ENCODE measurements around the gene MBD3L3.
"Not testable (repeated sequence)": the region's sequence is repeated elsewhere in the genome, so short reads cannot be mapped to it uniquely, and the experiment has no call there.

The MBD3L3 gene

GRCh38 chr19:7059977-7060376 lies 1.5 kb upstream of the MBD3L3 start:
- DNase-seq, result not testable (repeated sequence)

GRCh38 chr19:7056371-7056770 lies 2.1 kb downstream of the MBD3L3 start:
- DNase-seq, result not testable (repeated sequence)

GRCh38 chr19:7055679-7056078 lies 2.8 kb downstream of the MBD3L3 start:
- not testable (repeated sequence) for DNase-seq

GRCh38 chr19:7054635-7055368 lies 3.7 kb downstream of the MBD3L3 start:
- DNase-seq, result not testable (repeated sequence)

- peak; percentile 4 for DNase-seq
Measured at GRCh38 chr19:7052896-7053295, 5.6 kb downstream of the MBD3L3 start.

- not testable (repeated sequence) for DNase-seq
Measured at GRCh38 chr19:7051421-7051820, 7.1 kb downstream of the MBD3L3 start.

- not testable (repeated sequence) for DNase-seq
Measured at GRCh38 chr19:7049021-7049420, 9.5 kb downstream of the MBD3L3 start, which contains the start of gene MBD3L2. Gene MBD3L2 (plus strand): TSS chr19:7049321. CDS start chr19:7049374, 53 bp downstream.

- DNase-seq, result not testable (repeated sequence)
Measured at GRCh38 chr19:7041563-7041962, 16.9 kb downstream of the MBD3L3 start.

GRCh38 chr19:7040079-7040478 lies 18.4 kb downstream of the MBD3L3 start, which contains the start of gene MBD3L4:
Gene MBD3L4 (minus strand): TSS chr19:7040179. CDS start chr19:7040144, 35 bp downstream.
- DNase-seq, result not testable (repeated sequence)

GRCh38 chr19:7030278-7030677 lies 28.2 kb downstream of the MBD3L3 start, which contains the start of gene MBD3L5:
Gene MBD3L5 (plus strand): TSS chr19:7030578. CDS start chr19:7030612, 34 bp downstream.
- DNase-seq, result not testable (repeated sequence)

- not testable (repeated sequence) for DNase-seq
Measured at GRCh38 chr19:7028790-7029189, 29.7 kb downstream of the MBD3L3 start.

- not testable (repeated sequence) for DNase-seq
Measured at GRCh38 chr19:7021331-7021730, 37.1 kb downstream of the MBD3L3 start, which contains the start of gene MBD3L2B. Gene MBD3L2B (minus strand): TSS chr19:7021431. CDS start chr19:7021397, 34 bp downstream.

- no peak for DNase-seq
Measured at GRCh38 chr19:7018828-7019227, 39.6 kb downstream of the MBD3L3 start.

GRCh38 chr19:7013678-7014077 lies 44.8 kb downstream of the MBD3L3 start:
- DNase-seq, result no peak

GRCh38 chr19:7010722-7011593 lies 47.5 kb downstream of the MBD3L3 start:
- DNase-seq, result no peak

GRCh38 chr19:7007859-7008258 lies 50.6 kb downstream of the MBD3L3 start:
- DNase-seq, result no peak
